ENCODE results near the gene AKT3. TPM values are rescaled to one million over a fixed set of nuclear protein-coding genes. Genes with fewer than 3 reads are reported as not detected.

Gene AKT3
- total and polyA plus RNA-seq, 2 donors (not counting 1 experiment from before 2014, with no cell fraction given): 37.8 to 42.0 TPM

- Histone ChIP-seq H4K20me1 (ENCODE audit: control insufficient read depth, extremely low read depth, insufficient read depth, low read length) (no peaks in the 10 kb centered on the region), H3K4me3 (replicated peaks in 1 of 4; ENCODE audit: control extremely low read depth in 1 of 4, insufficient read depth in 1 of 4, low read depth in 3 of 4, low read length in 4 of 4) (no peak overlapping the region), H3K9ac (ENCODE audit: insufficient read depth, low read length) (no peak overlapping the region), H2AFZ (ENCODE audit: low read length) (no peak overlapping the region), H3K79me2 (ENCODE audit: control insufficient read depth, insufficient read depth, low read length) (no peaks in the 10 kb centered on the region), H3K9me3 (ENCODE audit: control insufficient read depth, insufficient read depth, low read depth, low read length) (no peaks in the 10 kb centered on the region), H3K27ac (ENCODE audit: insufficient read depth, low read length) (no peak overlapping the region), H3K36me3 (ENCODE audit: control insufficient read depth, insufficient read depth, low read length) (no peaks in the 10 kb centered on the region), H3K27me3 (ENCODE audit: control insufficient read depth, insufficient read depth, low read length) (no peaks in the 10 kb centered on the region), H3K4me2 (ENCODE audit: extremely low read depth, insufficient read depth, low read length) (no peak overlapping the region), H3K4me1 (ENCODE audit: control insufficient read depth, extremely low read depth, insufficient read depth, low read length) (no peaks in the 10 kb centered on the region)
- TF ChIP-seq EZH2 (IDR thresholded peaks at IDR 0.05; ENCODE audit: low read length, missing control alignments): no peak
- no peak for TF ChIP-seq CTCF (conservative IDR thresholded peaks at IDR 0.05 in 1 of 2, IDR thresholded peaks at IDR 0.05 in 1 of 2; ENCODE audit: low read depth in 1 of 2, low read length in 2 of 2)
- peak in 1 of 2 donors; percentile 28 for DNase-seq (ENCODE audit: low read depth in 2 of 2)
Measured at GRCh38 chr1:243708210-243708609, 141.8 kb downstream of the AKT3 start.

- Histone ChIP-seq H3K4me2 (ENCODE audit: extremely low read depth, insufficient read depth, low read length) (no peak overlapping the region), H3K4me3 (replicated peaks in 1 of 4; ENCODE audit: control extremely low read depth in 1 of 4, insufficient read depth in 1 of 4, low read depth in 3 of 4, low read length in 4 of 4) (no peak overlapping the region), H3K27me3 (ENCODE audit: control insufficient read depth, insufficient read depth, low read length) (no peaks in the 10 kb centered on the region), H3K9ac (ENCODE audit: insufficient read depth, low read length) (no peak overlapping the region), H4K20me1 (ENCODE audit: control insufficient read depth, extremely low read depth, insufficient read depth, low read length) (no peaks in the 10 kb centered on the region), H3K79me2 (ENCODE audit: control insufficient read depth, insufficient read depth, low read length) (no peaks in the 10 kb centered on the region), H2AFZ (ENCODE audit: low read length) (no peak overlapping the region), H3K36me3 (ENCODE audit: control insufficient read depth, insufficient read depth, low read length) (no peaks in the 10 kb centered on the region), H3K9me3 (ENCODE audit: control insufficient read depth, insufficient read depth, low read depth, low read length) (no peaks in the 10 kb centered on the region), H3K27ac (ENCODE audit: insufficient read depth, low read length) (no peak overlapping the region), H3K4me1 (ENCODE audit: control insufficient read depth, extremely low read depth, insufficient read depth, low read length) (no peaks in the 10 kb centered on the region)
- TF ChIP-seq EZH2 (IDR thresholded peaks at IDR 0.05; ENCODE audit: low read length, missing control alignments) (no peak), CTCF (conservative IDR thresholded peaks at IDR 0.05 in 1 of 2, IDR thresholded peaks at IDR 0.05 in 1 of 2; ENCODE audit: low read depth in 1 of 2, low read length in 2 of 2) (no peak)
- DNase-seq (ENCODE audit: low read depth in 2 of 2): no peak
Measured at GRCh38 chr1:243706563-243706962, 143.5 kb downstream of the AKT3 start.

- no peak overlapping the region for H3K4me3 ChIP-seq (replicated peaks in 1 of 4; ENCODE audit: control extremely low read depth in 1 of 4, insufficient read depth in 1 of 4, low read depth in 3 of 4, low read length in 4 of 4)
- H3K27ac ChIP-seq (ENCODE audit: insufficient read depth, low read length): no peak overlapping the region
- no peak overlapping the region for H2AFZ ChIP-seq (ENCODE audit: low read length)
- no peaks in the 10 kb centered on the region for H3K79me2 ChIP-seq (ENCODE audit: control insufficient read depth, insufficient read depth, low read length)
- no peak for DNase-seq (ENCODE audit: low read depth in 2 of 2)
- no peaks in the 10 kb centered on the region for H3K36me3 ChIP-seq (ENCODE audit: control insufficient read depth, insufficient read depth, low read length)
- H3K4me1 ChIP-seq (ENCODE audit: control insufficient read depth, extremely low read depth, insufficient read depth, low read length): no peaks in the 10 kb centered on the region
- no peaks in the 10 kb centered on the region for H4K20me1 ChIP-seq (ENCODE audit: control insufficient read depth, extremely low read depth, insufficient read depth, low read length)
- TF ChIP-seq EZH2 (IDR thresholded peaks at IDR 0.05; ENCODE audit: low read length, missing control alignments) (no peak), CTCF (conservative IDR thresholded peaks at IDR 0.05 in 1 of 2, IDR thresholded peaks at IDR 0.05 in 1 of 2; ENCODE audit: low read depth in 1 of 2, low read length in 2 of 2) (no peak)
- H3K9ac ChIP-seq (ENCODE audit: insufficient read depth, low read length): no peak overlapping the region
- H3K9me3 ChIP-seq (ENCODE audit: control insufficient read depth, insufficient read depth, low read depth, low read length): no peaks in the 10 kb centered on the region
- H3K4me2 ChIP-seq (ENCODE audit: extremely low read depth, insufficient read depth, low read length): no peak overlapping the region
- no peaks in the 10 kb centered on the region for H3K27me3 ChIP-seq (ENCODE audit: control insufficient read depth, insufficient read depth, low read length)
Measured at GRCh38 chr1:243705585-243705984, 144.5 kb downstream of the AKT3 start.

Measured in fibroblast of lung (primary cell).